Chondrocyte (in vitro differentiated cells): Measurements from ENCODE around the gene RSAD1. TPM values are rescaled to one million over a fixed set of nuclear protein-coding genes. Genes with fewer than 3 reads are reported as not detected.

Source experiments
- DNase-seq: peaks from one replicate; pipeline ENCODE4 v3.0.0; 2021; ENCODE audit warnings: mixed read lengths, low spot score
- H3K27ac Mint-ChIP-seq: one replicate; pipeline ENCODE4 v1.8.0; 2021; ENCODE audit warnings: mild to moderate bottlenecking, moderate library complexity, mixed read lengths; ENCODE audit not compliant: unreplicated experiment
- H3K27me3 Mint-ChIP-seq: 2 replicates; pipeline ENCODE4 v1.8.0; 2021; ENCODE audit warnings: low read depth, mixed read lengths
- H3K36me3 Mint-ChIP-seq: 2 replicates; pipeline ENCODE4 v1.8.0; 2021; ENCODE audit warnings: low read depth, mixed read lengths
- H3K4me1 Mint-ChIP-seq: 2 replicates; pipeline ENCODE4 v1.8.0; 2021; ENCODE audit warnings: low read depth, mild to moderate bottlenecking, mixed read lengths
- H3K4me3 Mint-ChIP-seq: one replicate; pipeline ENCODE4 v1.8.0; 2021; ENCODE audit warnings: mild to moderate bottlenecking, moderate library complexity, mixed read lengths; ENCODE audit not compliant: unreplicated experiment
- H3K9me3 Mint-ChIP-seq: 2 replicates; pipeline ENCODE4 v1.8.0; 2021; ENCODE audit warnings: low read depth, mixed read lengths
- CTCF ChIP-seq: fragments of 200-600 bp; sonication (generic); IDR thresholded peaks from 2 replicates; pipeline ENCODE4 v1.5.0; 2021; ENCODE audit warnings: antibody characterized with exemption, mild to moderate bottlenecking, moderate library complexity
- total RNA-seq: library from RNA; stranded (reverse); gene quantifications from 3 replicates; pipeline ENCODE4 v1.2.1, GENCODE V29; 2021

RSAD1 gene
- total RNA-seq, 1 donor from 2014 or later = 29.8 TPM

DNA sequence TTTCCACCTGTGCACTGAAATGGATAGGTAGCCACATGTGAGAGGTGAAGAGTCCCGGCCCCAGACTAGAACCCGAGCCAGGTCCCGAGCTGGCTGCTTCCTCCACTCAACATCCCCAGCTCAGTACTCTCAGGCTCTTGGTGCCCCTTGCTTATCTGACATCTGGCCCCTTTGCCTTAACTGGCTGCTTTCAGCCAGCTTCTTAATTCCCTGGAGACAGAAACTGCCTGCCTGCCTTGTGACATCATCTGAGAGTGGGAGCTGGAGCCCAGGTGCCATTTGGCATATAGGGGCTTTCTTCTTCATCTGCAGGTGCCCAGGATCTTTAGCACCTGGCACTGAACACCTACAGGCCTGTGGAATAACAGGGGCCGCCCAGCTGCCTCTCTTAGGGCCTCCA, 18.9 kb upstream of the RSAD1 start:
- Mint-ChIP-seq H3K4me1 (no peaks in the 10 kb centered on the region), H3K9me3 (no peaks in the 10 kb centered on the region), H3K4me3 (no peak overlapping the region), H3K27me3 (no peaks in the 10 kb centered on the region), H3K27ac (no peak overlapping the region), H3K36me3 (peaks cover 2% of the 10 kb centered on the region)
- no peak for DNase-seq
- TF ChIP-seq CTCF = no peak

DNA sequence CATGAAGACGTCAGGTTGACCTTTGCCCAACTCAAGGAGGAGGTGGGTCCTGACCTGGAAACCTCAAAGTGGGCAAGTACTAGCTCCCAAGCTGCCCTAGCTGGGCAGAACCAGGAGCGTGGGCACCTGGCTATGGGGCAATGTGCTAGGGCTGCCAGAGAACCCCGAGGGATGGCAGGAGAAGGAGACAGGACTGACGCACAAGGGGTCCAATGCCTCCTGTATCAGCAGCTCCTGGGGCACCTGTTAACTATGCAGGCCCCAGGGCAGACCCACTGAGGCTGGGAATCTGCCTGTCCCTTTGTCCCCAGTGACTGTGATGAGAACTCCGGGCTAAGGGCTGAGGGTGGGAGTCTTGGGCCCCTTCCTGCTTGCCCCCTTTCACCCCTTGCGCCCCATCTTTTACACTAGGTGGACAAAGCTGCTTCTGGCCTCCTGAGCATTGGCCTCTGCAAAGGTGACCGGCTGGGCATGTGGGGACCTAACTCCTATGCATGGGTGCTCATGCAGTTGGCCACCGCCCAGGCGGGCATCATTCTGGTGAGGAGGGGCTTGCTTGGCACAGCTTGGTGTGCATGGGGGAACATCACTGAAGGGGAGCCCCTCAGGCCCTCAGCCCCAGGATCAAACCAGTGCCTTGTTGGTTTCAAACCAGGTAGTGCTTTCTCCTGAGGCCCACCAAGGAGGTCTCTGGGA, 17.7 kb upstream of the RSAD1 start:
- H3K27me3 Mint-ChIP-seq = no peaks in the 10 kb centered on the region
- peaks cover 2% of the 10 kb centered on the region for H3K36me3 Mint-ChIP-seq
- no peak for DNase-seq
- H3K4me1 Mint-ChIP-seq = no peaks in the 10 kb centered on the region
- no peaks in the 10 kb centered on the region for H3K9me3 Mint-ChIP-seq
- no peak overlapping the region for H3K27ac Mint-ChIP-seq
- H3K4me3 Mint-ChIP-seq = no peak overlapping the region
- TF ChIP-seq CTCF = no peak

DNA sequence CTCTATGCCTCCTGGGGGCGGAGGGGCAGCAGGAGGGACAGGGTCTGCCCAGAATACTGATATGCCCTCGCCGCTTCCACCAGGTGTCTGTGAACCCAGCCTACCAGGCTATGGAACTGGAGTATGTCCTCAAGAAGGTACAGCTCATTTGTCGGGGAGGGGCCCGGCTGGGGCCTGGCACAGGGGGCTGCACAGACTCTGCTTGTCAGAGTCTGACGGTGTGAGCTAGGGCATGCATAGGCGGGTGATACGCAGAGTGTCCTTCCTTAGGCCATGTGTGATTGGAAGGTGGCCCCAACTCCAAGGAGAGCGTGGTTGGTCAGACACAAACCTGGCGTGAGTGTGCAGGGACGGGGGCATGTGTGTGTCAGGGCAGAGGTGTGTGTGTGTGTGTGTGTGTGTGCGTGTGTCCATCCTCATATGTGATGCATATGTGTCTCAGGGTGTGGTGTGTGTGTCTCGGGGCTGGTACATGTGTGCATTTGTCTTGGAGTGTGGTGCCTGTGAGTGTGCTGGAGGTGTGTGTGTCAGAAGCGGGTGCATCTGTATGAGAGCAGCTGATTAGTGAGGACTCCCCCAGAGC, 17.0 kb upstream of the RSAD1 start:
- Mint-ChIP-seq H3K27ac (no peak overlapping the region), H3K4me3 (no peak overlapping the region)
- DNase-seq = no peak

DNA sequence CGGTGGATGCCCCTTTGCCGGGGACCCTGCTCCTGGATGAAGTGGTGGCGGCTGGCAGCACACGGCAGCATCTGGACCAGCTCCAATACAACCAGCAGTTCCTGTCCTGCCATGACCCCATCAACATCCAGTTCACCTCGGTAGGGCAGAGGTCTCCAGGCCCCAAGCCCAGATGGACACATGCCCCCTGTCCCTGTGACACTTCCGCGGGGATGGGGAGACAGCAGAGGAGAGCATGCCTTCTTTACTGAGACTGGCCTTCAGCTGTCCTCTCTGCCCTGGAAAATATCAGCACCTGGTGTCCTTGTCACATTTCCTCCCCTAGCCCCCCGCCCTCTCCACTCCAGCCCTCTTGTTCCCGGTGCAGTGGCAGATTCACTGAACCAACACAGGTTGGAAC, 16.2 kb upstream of the RSAD1 start:
- H3K36me3 Mint-ChIP-seq = peaks cover 2% of the 10 kb centered on the region
- no peak for DNase-seq
- H3K9me3 Mint-ChIP-seq = no peaks in the 10 kb centered on the region
- H3K27me3 Mint-ChIP-seq = no peaks in the 10 kb centered on the region
- no peak for TF ChIP-seq CTCF
- H3K27ac Mint-ChIP-seq = no peak overlapping the region
- H3K4me1 Mint-ChIP-seq = no peaks in the 10 kb centered on the region
- no peak overlapping the region for H3K4me3 Mint-ChIP-seq

More for the DNA sequence above, 17.0 kb upstream of the RSAD1 start:
- no peak for TF ChIP-seq CTCF
- Mint-ChIP-seq H3K4me1 (no peaks in the 10 kb centered on the region), H3K9me3 (no peaks in the 10 kb centered on the region), H3K36me3 (peaks cover 2% of the 10 kb centered on the region), H3K27me3 (no peaks in the 10 kb centered on the region)

GRCh38 chr17:50464121-50464520, 14.5 kb upstream of the RSAD1 start:
- Mint-ChIP-seq H3K36me3 (peaks cover 2% of the 10 kb centered on the region), H3K27ac (no peak overlapping the region), H3K4me1 (peaks cover 3% of the 10 kb centered on the region), H3K9me3 (no peaks in the 10 kb centered on the region), H3K27me3 (peaks cover 2% of the 10 kb centered on the region), H3K4me3 (no peak overlapping the region)
- DNase-seq = no peak
- no peak for TF ChIP-seq CTCF
